Measurements from ENCODE around the gene BACH2.
A peak's percentile ranks its signal among the peaks of the same experiment; 100 is the strongest.

Gene BACH2

DNA sequence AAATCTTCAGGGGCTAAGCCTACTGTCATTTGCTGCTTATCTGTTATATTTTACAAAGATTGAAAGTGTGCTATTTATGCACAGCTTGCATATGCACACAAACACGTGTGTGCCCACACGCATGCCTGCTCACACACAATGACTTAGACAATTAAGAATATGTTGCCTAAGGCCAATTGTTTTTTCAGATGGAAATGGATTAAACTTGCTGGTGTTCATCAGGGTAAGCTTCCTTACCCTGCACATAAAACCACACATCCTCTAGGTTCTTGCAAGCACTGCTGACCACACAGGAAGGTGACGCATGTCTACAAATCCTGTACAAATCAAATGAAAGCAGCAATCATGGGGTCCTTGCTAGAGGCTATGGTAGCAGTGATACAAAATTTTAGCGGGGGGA lies 344.0 kb downstream of the BACH2 start:
- Histone ChIP-seq H3K27ac (replicated peaks) (no peak overlapping the region), H3K4me3 (replicated peaks; ENCODE audit: insufficient read depth, low read length) (no peak overlapping the region), H3K27me3 (ENCODE audit: insufficient read depth, poor library complexity, severe bottlenecking) (peaks cover 2% of the 10 kb centered on the region)
- TF ChIP-seq CTCF (IDR thresholded peaks at IDR 0.05; ENCODE audit: insufficient read depth, low read length): no peak
- TF ChIP-seq POLR2AphosphoS5 (IDR thresholded peaks at IDR 0.05; ENCODE audit: low read depth): 0 out of 2 replicates have a peak, but pooled peaks have one; percentile 33
- DNase-seq (ENCODE audit: low read depth in 1 of 2, low spot score in 1 of 2): peak; percentile 56 to 57

GRCh38 chr6:89952105-89952671 lies 344.5 kb downstream of the BACH2 start:
- TF ChIP-seq REST (IDR thresholded peaks at IDR 0.05; ENCODE audit: insufficient replicate concordance, low read depth): no peak
- TF ChIP-seq POLR2AphosphoS5 (IDR thresholded peaks at IDR 0.05; ENCODE audit: low read depth): no peak
- TF ChIP-seq SPI1 (IDR thresholded peaks at IDR 0.05; ENCODE audit: borderline replicate concordance, low read depth): no peak
- H3K27me3 ChIP-seq (ENCODE audit: insufficient read depth, poor library complexity, severe bottlenecking): peaks cover 2% of the 10 kb centered on the region
- DNase-seq (ENCODE audit: low read depth in 1 of 2, low spot score in 1 of 2): no peak
- H3K27ac ChIP-seq (replicated peaks): no peak overlapping the region
- no peak overlapping the region for H3K4me3 ChIP-seq (replicated peaks; ENCODE audit: insufficient read depth, low read length)

GRCh38 chr6:89951574-89952104 lies 345.0 kb downstream of the BACH2 start:
- Histone ChIP-seq H3K27ac (replicated peaks) (no peak overlapping the region), H3K4me3 (replicated peaks; ENCODE audit: insufficient read depth, low read length) (no peak overlapping the region), H3K27me3 (ENCODE audit: insufficient read depth, poor library complexity, severe bottlenecking) (peaks cover 2% of the 10 kb centered on the region)
- no peak for DNase-seq (ENCODE audit: low read depth in 1 of 2, low spot score in 1 of 2)
- no peak for TF ChIP-seq CTCF (IDR thresholded peaks at IDR 0.05; ENCODE audit: insufficient read depth, low read length)
- TF ChIP-seq POLR2AphosphoS5 (IDR thresholded peaks at IDR 0.05; ENCODE audit: low read depth): no peak
- no peak for TF ChIP-seq GABPA (IDR thresholded peaks at IDR 0.05; ENCODE audit: low read depth)
- no peak for TF ChIP-seq REST (IDR thresholded peaks at IDR 0.05; ENCODE audit: insufficient replicate concordance, low read depth)
- no peak for TF ChIP-seq SPI1 (IDR thresholded peaks at IDR 0.05; ENCODE audit: borderline replicate concordance, low read depth)

DNA sequence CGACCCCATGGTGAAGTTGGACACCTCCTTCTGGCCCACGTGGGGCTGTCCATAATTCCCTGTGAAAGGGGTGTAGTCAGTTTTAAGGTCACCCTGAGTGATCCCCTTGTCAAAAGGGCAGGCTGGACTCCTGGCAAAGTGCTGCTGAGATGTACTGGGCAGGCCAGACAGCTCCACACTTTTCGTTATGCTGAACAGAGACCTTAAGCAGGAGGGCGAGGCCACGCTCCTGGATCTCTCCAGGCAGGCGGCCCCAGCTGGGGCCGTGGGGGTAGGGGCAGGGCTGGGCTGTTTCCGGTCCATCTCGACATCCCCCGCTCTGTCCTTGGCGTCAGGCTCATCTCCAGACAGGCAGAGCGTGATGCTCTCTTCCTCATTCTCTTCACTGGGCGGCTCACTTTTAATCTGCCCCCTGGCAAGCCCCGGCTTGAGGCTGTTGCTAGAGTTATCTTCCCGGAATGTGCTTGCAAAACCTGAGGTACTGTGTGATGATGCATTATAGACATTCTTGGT lies 345.7 kb downstream of the BACH2 start:
- DNase-seq (ENCODE audit: low read depth in 1 of 2, low spot score in 1 of 2): peak in 1 of 2 experiments; percentile 12
- Histone ChIP-seq H3K4me3 (replicated peaks; ENCODE audit: insufficient read depth, low read length) (no peak overlapping the region), H3K27me3 (ENCODE audit: insufficient read depth, poor library complexity, severe bottlenecking) (peaks cover 1% of the 10 kb centered on the region), H3K27ac (replicated peaks) (no peak overlapping the region)
- TF ChIP-seq REST (IDR thresholded peaks at IDR 0.05; ENCODE audit: insufficient replicate concordance, low read depth) (no peak), GABPA (IDR thresholded peaks at IDR 0.05; ENCODE audit: low read depth) (no peak), POLR2AphosphoS5 (IDR thresholded peaks at IDR 0.05; ENCODE audit: low read depth) (no peak), SPI1 (IDR thresholded peaks at IDR 0.05; ENCODE audit: borderline replicate concordance, low read depth) (peak; percentile 60; the same call in 1 of the 2 replicates)
